K562 (cell line): ENCODE data around the gene EGLN1.

Experiments used
- GATA2 ChIP-seq: sonication (generic); formaldehyde crosslinking; IDR thresholded peaks from 2 replicates; pipeline ENCODE4 v1.4.0; 2020; ENCODE audit warnings: mild to moderate bottlenecking, missing genetic modification reagents
- HDAC2 ChIP-seq: fragments of 450-650 bp; IDR thresholded peaks from 2 replicates; pipeline ENCODE4 v1.6.1; 2016; ENCODE audit warnings: mild to moderate bottlenecking
- ILF3 ChIP-seq: fragments of 450-650 bp; IDR thresholded peaks from 2 replicates; pipeline ENCODE4 v1.6.1; 2018; ENCODE audit warnings: antibody characterized with exemption, mild to moderate bottlenecking, moderate library complexity, borderline replicate concordance
- PHB2 ChIP-seq: fragments of 450-650 bp; IDR thresholded peaks from 2 replicates; pipeline ENCODE4 v1.6.1; 2017; ENCODE audit warnings: low read depth
- POLR2A ChIP-seq: fragments of 450-650 bp; conservative IDR thresholded peaks from 2 replicates; pipeline ENCODE4 v1.6.1; 2016
- SUPT5H ChIP-seq: fragments of 450-650 bp; IDR thresholded peaks from 2 replicates; pipeline ENCODE4 v1.6.1; 2016
- TARDBP ChIP-seq: fragments of 450-650 bp; IDR thresholded peaks from 2 replicates; pipeline ENCODE4 v1.6.1; 2016
- ZNF124 ChIP-seq: sonication (generic); formaldehyde crosslinking; IDR thresholded peaks from 2 replicates; pipeline ENCODE4 v1.8.1; 2022; ENCODE audit warnings: missing genetic modification reagents
- ZNF764 ChIP-seq: fragments of 250-450 bp; sonication (Bioruptor Pico); IDR thresholded peaks from 2 replicates; pipeline ENCODE4 v1.4.0; 2020; ENCODE audit warnings: low read depth, mild to moderate bottlenecking, moderate library complexity
- TF ChIP-seq, protein P1 (sequence below): sonication (generic); formaldehyde crosslinking; IDR thresholded peaks from 2 replicates; pipeline ENCODE4 v1.9.0; 2022; ENCODE audit warnings: mild to moderate bottlenecking, missing genetic modification reagents
- TF ChIP-seq, protein P2 (sequence below), 3 experiments: IDR thresholded peaks in 2 of 3; conservative IDR thresholded peaks in 1 of 3; 2 replicates each; pipeline ENCODE4 v1.5.1; 2011 to 2012; ENCODE audit warnings: low read length in 3 of 3, mild to moderate bottlenecking in 3 of 3, control low read depth in 2 of 3, improper control_type of control experiment in 1 of 3, inconsistent platforms in 1 of 3, low read depth in 1 of 3, mixed read lengths in 1 of 3, moderate library complexity in 1 of 3; ENCODE audit not compliant: insufficient read depth in 2 of 3
- TF ChIP-seq, protein P3 (sequence below): fragments of 450-650 bp; IDR thresholded peaks from 2 replicates; pipeline ENCODE4 v1.7.0; 2016; ENCODE audit warnings: borderline replicate concordance

DNA sequence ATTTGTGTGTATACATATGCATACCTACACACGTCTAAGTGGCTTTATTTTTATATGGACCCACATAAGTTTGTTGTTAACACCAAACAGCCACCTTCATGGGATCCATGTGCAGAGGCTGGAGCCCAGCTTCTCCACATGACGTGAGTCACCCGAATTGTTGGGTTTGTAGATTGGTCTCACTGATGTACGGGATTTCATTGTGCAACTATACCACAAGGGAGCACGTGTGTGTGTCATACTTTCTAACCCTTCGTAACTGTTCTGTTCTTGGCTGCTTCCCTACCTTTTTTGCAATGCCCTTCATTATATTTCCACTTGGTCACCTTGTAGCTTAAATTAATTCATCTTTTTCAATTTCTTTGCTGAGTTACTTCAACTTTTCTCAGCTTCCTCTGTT, 63.0 kb downstream of the EGLN1 start:
- TF ChIP-seq ZNF764 (CRISPR knock-in tag) (no peak), GATA2 (CRISPR knock-in tag) (no peak), ILF3 (no peak), SUPT5H (no peak; the same call in 1 of the 2 replicates), HDAC2 (no peak), POLR2A (no peak), ZNF124 (CRISPR knock-in tag) (no peak), TARDBP (no peak), PHB2 (no peak)
- TF ChIP-seq, protein P1, sequence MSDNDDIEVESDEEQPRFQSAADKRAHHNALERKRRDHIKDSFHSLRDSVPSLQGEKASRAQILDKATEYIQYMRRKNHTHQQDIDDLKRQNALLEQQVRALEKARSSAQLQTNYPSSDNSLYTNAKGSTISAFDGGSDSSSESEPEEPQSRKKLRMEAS (CRISPR knock-in tag): no peak
- TF ChIP-seq, protein P2, sequence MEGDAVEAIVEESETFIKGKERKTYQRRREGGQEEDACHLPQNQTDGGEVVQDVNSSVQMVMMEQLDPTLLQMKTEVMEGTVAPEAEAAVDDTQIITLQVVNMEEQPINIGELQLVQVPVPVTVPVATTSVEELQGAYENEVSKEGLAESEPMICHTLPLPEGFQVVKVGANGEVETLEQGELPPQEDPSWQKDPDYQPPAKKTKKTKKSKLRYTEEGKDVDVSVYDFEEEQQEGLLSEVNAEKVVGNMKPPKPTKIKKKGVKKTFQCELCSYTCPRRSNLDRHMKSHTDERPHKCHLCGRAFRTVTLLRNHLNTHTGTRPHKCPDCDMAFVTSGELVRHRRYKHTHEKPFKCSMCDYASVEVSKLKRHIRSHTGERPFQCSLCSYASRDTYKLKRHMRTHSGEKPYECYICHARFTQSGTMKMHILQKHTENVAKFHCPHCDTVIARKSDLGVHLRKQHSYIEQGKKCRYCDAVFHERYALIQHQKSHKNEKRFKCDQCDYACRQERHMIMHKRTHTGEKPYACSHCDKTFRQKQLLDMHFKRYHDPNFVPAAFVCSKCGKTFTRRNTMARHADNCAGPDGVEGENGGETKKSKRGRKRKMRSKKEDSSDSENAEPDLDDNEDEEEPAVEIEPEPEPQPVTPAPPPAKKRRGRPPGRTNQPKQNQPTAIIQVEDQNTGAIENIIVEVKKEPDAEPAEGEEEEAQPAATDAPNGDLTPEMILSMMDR (IDR thresholded peaks at IDR 0.05 in 2 of 3, conservative IDR thresholded peaks at IDR 0.05 in 1 of 3; ENCODE audit: insufficient read depth in 2 of 3, low read depth in 1 of 3, low read length in 3 of 3): no peak
- TF ChIP-seq, protein P3, sequence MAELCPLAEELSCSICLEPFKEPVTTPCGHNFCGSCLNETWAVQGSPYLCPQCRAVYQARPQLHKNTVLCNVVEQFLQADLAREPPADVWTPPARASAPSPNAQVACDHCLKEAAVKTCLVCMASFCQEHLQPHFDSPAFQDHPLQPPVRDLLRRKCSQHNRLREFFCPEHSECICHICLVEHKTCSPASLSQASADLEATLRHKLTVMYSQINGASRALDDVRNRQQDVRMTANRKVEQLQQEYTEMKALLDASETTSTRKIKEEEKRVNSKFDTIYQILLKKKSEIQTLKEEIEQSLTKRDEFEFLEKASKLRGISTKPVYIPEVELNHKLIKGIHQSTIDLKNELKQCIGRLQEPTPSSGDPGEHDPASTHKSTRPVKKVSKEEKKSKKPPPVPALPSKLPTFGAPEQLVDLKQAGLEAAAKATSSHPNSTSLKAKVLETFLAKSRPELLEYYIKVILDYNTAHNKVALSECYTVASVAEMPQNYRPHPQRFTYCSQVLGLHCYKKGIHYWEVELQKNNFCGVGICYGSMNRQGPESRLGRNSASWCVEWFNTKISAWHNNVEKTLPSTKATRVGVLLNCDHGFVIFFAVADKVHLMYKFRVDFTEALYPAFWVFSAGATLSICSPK: no peak
